22Rv1 (cell line): ENCODE results near the gene PDCD7.

Experiments
- CTCF ChIP-seq: fragments of 450-650 bp; IDR thresholded peaks from 2 replicates; pipeline ENCODE4 v1.5.1; 2017; ENCODE audit warnings: mild to moderate bottlenecking
- ZFX ChIP-seq: fragments of 450-650 bp; IDR thresholded peaks from 2 replicates; pipeline ENCODE4 v1.6.1; 2017; ENCODE audit warnings: antibody characterized with exemption, borderline replicate concordance

GRCh38 chr15:65085207-65085753 lies 48.3 kb downstream of the PDCD7 start:
- TF ChIP-seq CTCF (no peak), ZFX (no peak)
